K562 (cell line): ENCODE measurements around the gene MLLT6. TPM values are rescaled to one million over a fixed set of nuclear protein-coding genes. Genes with fewer than 3 reads are reported as not detected.
A peak's percentile ranks its signal among the peaks of the same experiment; 100 is the strongest.

Experiments used
- ATF1 ChIP-seq, 2 experiments: fragments of 450-650 bp in 1 of 2; IDR thresholded peaks; 2 replicates each; pipeline ENCODE4 v1.6.1; 2016; ENCODE audit warnings: missing compliant biosample characterization in 1 of 2, missing genetic modification characterization in 1 of 2
- GABPA ChIP-seq: fragments of 200-800 bp; sonication (Bioruptor generic); conservative IDR thresholded peaks from 2 replicates; pipeline ENCODE4 v1.6.1; 2016; ENCODE audit warnings: low read depth, missing genetic modification characterization, missing compliant biosample characterization
- HMG20B ChIP-seq: fragments of 250-450 bp; sonication (Bioruptor Pico); IDR thresholded peaks from 2 replicates; pipeline ENCODE4 v1.5.0; 2021; ENCODE audit warnings: mild to moderate bottlenecking
- MYC ChIP-seq, 2 experiments: fragments of 250-450 bp in 1 of 2; sonication (Bioruptor Pico) in 1 of 2; IDR thresholded peaks; 2 replicates each; pipeline versions ENCODE4 v1.5.1 to v1.6.1; 2012 to 2021; ENCODE audit warnings: low read depth in 2 of 2, borderline replicate concordance in 1 of 2, improper control_type of control experiment in 1 of 2, low read length in 1 of 2, mild to moderate bottlenecking in 1 of 2, moderate library complexity in 1 of 2
- NFIC ChIP-seq: fragments of 450-650 bp; IDR thresholded peaks from 2 replicates; pipeline ENCODE4 v1.6.1; 2017; ENCODE audit warnings: mild to moderate bottlenecking, inconsistent platforms
- RBFOX2 ChIP-seq: fragments of 200-400 bp; formaldehyde crosslinking; IDR thresholded peaks from 2 replicates; pipeline ENCODE4 v1.6.1; 2017; ENCODE audit warnings: low read depth, mild to moderate bottlenecking, low read length, moderate library complexity
- ZFX ChIP-seq: sonication (generic); formaldehyde crosslinking; IDR thresholded peaks from 2 replicates; pipeline ENCODE4 v1.8.0; 2022; ENCODE audit warnings: mild to moderate bottlenecking, missing genetic modification reagents, moderate library complexity
- polyA plus RNA-seq, 8 experiments: library from polyadenylated mRNA; depleted of rRNA in 4 of 8; stranded (reverse) in 5 of 8; unstranded in 3 of 8; fragments of >200 nt; fragmentation: Nextera tagmentation in 2 of 8; fragmentation: Illumina TruSeq in 1 of 8; extraction: Ambion mirVana in 2 of 8; extraction: Trizol in 1 of 8; gene quantifications; 2 replicates each; pipeline versions ENCODE4 v1.2.1 to v1.2.3, GENCODE V29; 2011 to 2014; ENCODE audit warnings: inconsistent platforms in 1 of 8, missing spikeins in 1 of 8
- total RNA-seq, 7 experiments: library from RNA; depleted of rRNA in 6 of 7; stranded (reverse); fragments of >200 nt in 6 of 7; fragmentation: Illumina TruSeq in 2 of 7; extraction: Trizol in 2 of 7; gene quantifications; 2 replicates each; pipeline versions ENCODE4 v1.2.1 to v1.2.3, GENCODE V29; 2011 to 2021; ENCODE audit warnings: low replicate concordance in 1 of 7
- TF ChIP-seq, protein P1 (sequence below): fragments of 200-800 bp; sonication (Bioruptor generic); IDR thresholded peaks from 2 replicates; pipeline ENCODE4 v1.6.1; 2017; ENCODE audit warnings: missing genetic modification characterization, missing compliant biosample characterization
- TF ChIP-seq, protein P2 (sequence below): fragments of 450-650 bp; IDR thresholded peaks from 2 replicates; pipeline ENCODE4 v1.6.1; 2016; ENCODE audit warnings: antibody characterized with exemption
- TF ChIP-seq, protein P3 (sequence below): fragments of 450-650 bp; IDR thresholded peaks from 2 replicates; pipeline ENCODE4 v1.6.1; 2014; ENCODE audit warnings: low read depth, mild to moderate bottlenecking, moderate library complexity, borderline replicate concordance
- TF ChIP-seq, protein P4 (sequence below), 2 experiments: fragments of 450-650 bp in 1 of 2; sonication (generic) in 1 of 2; formaldehyde crosslinking in 1 of 2; IDR thresholded peaks; 2 replicates each; pipeline versions ENCODE4 v1.7.1 to v1.9.0; 2016 to 2022; ENCODE audit warnings: inconsistent platforms in 1 of 2, mild to moderate bottlenecking in 1 of 2, missing genetic modification reagents in 1 of 2

MLLT6 gene
- total and polyA plus RNA-seq, 9 of the 15 experiments (the other 6 are each of a cell fraction or from before 2014, with no cell fraction given), result 3.1 to 71.7 (median 30.0) TPM

DNA sequence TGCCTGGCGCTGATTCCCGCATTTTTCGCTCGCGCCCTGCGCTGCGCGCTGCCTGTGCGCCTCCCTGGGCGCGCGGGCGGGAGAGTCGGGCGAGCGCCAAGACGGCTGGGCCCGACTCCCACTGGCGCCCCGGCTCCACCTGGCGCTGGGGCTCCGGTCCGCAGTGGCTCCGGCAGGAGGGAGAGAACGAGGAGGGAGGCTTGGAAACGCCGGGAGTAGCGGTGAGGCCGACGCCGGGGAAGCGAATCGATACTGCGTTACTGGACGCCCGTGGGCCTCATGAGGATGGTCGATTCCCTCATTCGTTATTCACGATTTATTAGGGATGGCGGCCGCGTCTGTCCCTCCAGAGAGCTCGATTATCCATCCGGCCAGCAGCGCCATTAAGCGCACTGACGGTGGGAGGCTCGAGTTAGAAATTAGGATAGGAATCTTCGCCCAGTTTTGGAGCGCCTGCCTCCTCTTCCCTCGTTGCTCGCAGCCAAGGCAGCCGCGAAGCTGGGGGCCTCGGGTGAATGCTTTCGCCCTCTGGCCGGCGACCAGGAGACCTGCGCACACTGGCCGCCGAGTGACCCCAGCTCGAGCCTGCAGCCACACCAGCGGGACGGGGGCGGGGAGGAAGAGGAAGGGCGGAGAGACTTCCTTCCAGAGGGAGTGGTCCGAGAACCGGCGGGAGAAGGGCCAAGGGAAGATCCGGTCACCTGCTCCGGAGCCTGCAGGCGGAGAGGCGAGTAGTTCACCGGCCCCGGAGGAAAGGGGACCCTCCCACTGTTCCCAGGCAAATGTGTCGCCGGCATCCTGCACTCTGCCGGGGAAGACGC, 44.4 kb downstream of the MLLT6 start (continued):
- TF ChIP-seq RBFOX2 (peak; percentile 96), GABPA (peak; percentile 82), MYC (IDR thresholded peaks at IDR 0.05; ENCODE audit: low read depth, low read length) (peak; percentile 80), MYC (CRISPR knock-in tag; IDR thresholded peaks at IDR 0.05; ENCODE audit: borderline replicate concordance, low read depth) (no peak), ZFX (peak; percentile 40; the same call in 1 of the 2 replicates), NFIC (peak; percentile 70), ATF1 (CRISPR knock-in tag; IDR thresholded peaks at IDR 0.05) (no peak), ATF1 (tag; IDR thresholded peaks at IDR 0.05) (0 out of 2 replicates have a peak, but pooled peaks have one; percentile 26), HMG20B (CRISPR knock-in tag) (no peak)
- TF ChIP-seq, protein P1, sequence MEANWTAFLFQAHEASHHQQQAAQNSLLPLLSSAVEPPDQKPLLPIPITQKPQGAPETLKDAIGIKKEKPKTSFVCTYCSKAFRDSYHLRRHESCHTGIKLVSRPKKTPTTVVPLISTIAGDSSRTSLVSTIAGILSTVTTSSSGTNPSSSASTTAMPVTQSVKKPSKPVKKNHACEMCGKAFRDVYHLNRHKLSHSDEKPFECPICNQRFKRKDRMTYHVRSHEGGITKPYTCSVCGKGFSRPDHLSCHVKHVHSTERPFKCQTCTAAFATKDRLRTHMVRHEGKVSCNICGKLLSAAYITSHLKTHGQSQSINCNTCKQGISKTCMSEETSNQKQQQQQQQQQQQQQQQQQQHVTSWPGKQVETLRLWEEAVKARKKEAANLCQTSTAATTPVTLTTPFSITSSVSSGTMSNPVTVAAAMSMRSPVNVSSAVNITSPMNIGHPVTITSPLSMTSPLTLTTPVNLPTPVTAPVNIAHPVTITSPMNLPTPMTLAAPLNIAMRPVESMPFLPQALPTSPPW, result peak; percentile 72
- TF ChIP-seq, protein P2, sequence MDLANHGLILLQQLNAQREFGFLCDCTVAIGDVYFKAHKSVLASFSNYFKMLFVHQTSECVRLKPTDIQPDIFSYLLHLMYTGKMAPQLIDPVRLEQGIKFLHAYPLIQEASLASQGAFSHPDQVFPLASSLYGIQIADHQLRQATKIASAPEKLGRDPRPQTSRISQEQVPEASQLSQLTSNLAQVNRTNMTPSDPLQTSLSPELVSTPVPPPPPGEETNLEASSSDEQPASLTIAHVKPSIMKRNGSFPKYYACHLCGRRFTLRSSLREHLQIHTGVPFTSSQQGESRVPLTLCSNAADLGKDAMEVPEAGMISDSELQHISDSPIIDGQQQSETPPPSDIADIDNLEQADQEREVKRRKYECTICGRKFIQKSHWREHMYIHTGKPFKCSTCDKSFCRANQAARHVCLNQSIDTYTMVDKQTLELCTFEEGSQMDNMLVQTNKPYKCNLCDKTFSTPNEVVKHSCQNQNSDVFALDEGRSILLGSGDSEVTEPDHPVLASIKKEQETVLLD, result peak; percentile 44; the same call in 1 of the 2 replicates
- TF ChIP-seq, protein P3, sequence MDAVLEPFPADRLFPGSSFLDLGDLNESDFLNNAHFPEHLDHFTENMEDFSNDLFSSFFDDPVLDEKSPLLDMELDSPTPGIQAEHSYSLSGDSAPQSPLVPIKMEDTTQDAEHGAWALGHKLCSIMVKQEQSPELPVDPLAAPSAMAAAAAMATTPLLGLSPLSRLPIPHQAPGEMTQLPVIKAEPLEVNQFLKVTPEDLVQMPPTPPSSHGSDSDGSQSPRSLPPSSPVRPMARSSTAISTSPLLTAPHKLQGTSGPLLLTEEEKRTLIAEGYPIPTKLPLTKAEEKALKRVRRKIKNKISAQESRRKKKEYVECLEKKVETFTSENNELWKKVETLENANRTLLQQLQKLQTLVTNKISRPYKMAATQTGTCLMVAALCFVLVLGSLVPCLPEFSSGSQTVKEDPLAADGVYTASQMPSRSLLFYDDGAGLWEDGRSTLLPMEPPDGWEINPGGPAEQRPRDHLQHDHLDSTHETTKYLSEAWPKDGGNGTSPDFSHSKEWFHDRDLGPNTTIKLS, result 0 out of 2 replicates have a peak, but pooled peaks have one; percentile 30
- TF ChIP-seq, protein P4, sequence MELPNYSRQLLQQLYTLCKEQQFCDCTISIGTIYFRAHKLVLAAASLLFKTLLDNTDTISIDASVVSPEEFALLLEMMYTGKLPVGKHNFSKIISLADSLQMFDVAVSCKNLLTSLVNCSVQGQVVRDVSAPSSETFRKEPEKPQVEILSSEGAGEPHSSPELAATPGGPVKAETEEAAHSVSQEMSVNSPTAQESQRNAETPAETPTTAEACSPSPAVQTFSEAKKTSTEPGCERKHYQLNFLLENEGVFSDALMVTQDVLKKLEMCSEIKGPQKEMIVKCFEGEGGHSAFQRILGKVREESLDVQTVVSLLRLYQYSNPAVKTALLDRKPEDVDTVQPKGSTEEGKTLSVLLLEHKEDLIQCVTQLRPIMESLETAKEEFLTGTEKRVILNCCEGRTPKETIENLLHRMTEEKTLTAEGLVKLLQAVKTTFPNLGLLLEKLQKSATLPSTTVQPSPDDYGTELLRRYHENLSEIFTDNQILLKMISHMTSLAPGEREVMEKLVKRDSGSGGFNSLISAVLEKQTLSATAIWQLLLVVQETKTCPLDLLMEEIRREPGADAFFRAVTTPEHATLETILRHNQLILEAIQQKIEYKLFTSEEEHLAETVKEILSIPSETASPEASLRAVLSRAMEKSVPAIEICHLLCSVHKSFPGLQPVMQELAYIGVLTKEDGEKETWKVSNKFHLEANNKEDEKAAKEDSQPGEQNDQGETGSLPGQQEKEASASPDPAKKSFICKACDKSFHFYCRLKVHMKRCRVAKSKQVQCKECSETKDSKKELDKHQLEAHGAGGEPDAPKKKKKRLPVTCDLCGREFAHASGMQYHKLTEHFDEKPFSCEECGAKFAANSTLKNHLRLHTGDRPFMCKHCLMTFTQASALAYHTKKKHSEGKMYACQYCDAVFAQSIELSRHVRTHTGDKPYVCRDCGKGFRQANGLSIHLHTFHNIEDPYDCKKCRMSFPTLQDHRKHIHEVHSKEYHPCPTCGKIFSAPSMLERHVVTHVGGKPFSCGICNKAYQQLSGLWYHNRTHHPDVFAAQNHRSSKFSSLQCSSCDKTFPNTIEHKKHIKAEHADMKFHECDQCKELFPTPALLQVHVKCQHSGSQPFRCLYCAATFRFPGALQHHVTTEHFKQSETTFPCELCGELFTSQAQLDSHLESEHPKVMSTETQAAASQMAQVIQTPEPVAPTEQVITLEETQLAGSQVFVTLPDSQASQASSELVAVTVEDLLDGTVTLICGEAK (IDR thresholded peaks at IDR 0.05), result peak; percentile 78
- TF ChIP-seq, protein P4 (CRISPR knock-in tag; IDR thresholded peaks at IDR 0.05), result no peak
